Aorta (tissue), 5 donors: ENCODE measurements around the gene KLF16. TPM values are rescaled to one million over a fixed set of nuclear protein-coding genes. Genes with fewer than 3 reads are reported as not detected.

Source experiments
- ATAC-seq: fragments of 200-7000 bp; cut with Tn5 transposase; one replicate; pipeline ENCODE4 v1.9.1; 2022; ENCODE audit warnings: moderate library complexity; ENCODE audit not compliant: low FRiP score
- DNase-seq, 2 donors: peaks; one replicate each; pipeline ENCODE4 v3.0.0-alpha.2; 2020
- H3K27ac ChIP-seq, 2 donors: one replicate each; pipeline ENCODE4 v1.5.1; 2013; ENCODE audit warnings: low read length in 2 of 2, mild to moderate bottlenecking in 2 of 2, moderate library complexity in 2 of 2, control low read depth in 1 of 2, inconsistent platforms in 1 of 2, low read depth in 1 of 2
- H3K27me3 ChIP-seq, 2 donors: one replicate each; pipeline ENCODE4 v1.6.1; 2013; ENCODE audit warnings: control low read depth in 1 of 2, low read length in 1 of 2, mild to moderate bottlenecking in 1 of 2, moderate library complexity in 1 of 2; ENCODE audit not compliant: insufficient read depth in 2 of 2, control insufficient read depth in 1 of 2
- H3K36me3 ChIP-seq, 2 donors: one replicate each; pipeline ENCODE4 v1.6.1; 2013; ENCODE audit warnings: control low read depth in 1 of 2, low read length in 1 of 2, mild to moderate bottlenecking in 1 of 2; ENCODE audit not compliant: insufficient read depth in 2 of 2, control insufficient read depth in 1 of 2
- H3K4me1 ChIP-seq, 2 donors: one replicate each; pipeline ENCODE4 v1.6.1; 2013; ENCODE audit warnings: low read length in 2 of 2, control low read depth in 1 of 2, mild to moderate bottlenecking in 1 of 2, moderate library complexity in 1 of 2; ENCODE audit not compliant: insufficient read depth in 2 of 2, control insufficient read depth in 1 of 2
- H3K4me3 ChIP-seq, 2 donors: one replicate each; pipeline ENCODE4 v1.5.1; 2013; ENCODE audit warnings: low read length in 2 of 2, control low read depth in 1 of 2, mild to moderate bottlenecking in 1 of 2
- H3K9me3 ChIP-seq: one replicate; pipeline ENCODE4 v1.6.1; 2013; ENCODE audit warnings: mild to moderate bottlenecking, low read length; ENCODE audit not compliant: control insufficient read depth
- WGBS, 2 donors: extraction: QIAGEN DNeasy Blood & Tissue Kit; methylation state at CpG; one replicate each; pipeline ENCODE4 v1.1.7; 2013; 5-methylcytosine and 5-hydroxymethylcytosine counted together
- intact Hi-C, 2 donors: fragments of 100-400 bp; cut with DNase I; formaldehyde crosslinking; loops; one replicate each; pipeline versions ENCODE4 v1.14.2 to v1.15.0; 2022
- polyA plus RNA-seq, 2 donors: library from polyadenylated mRNA; stranded (reverse); fragments of 200-250 nt; gene quantifications; one replicate each; pipeline ENCODE4 v1.2.3, GENCODE V29; 2013
- total RNA-seq, 2 donors: library from RNA; stranded (reverse); fragmentation: NEBNext Ultra II Directional; extraction: Animal tissue kit (Norgen Biotek cat#: 25700); gene quantifications; one replicate each; pipeline ENCODE4 v1.2.1, GENCODE V29; 2021
- donor health status: healthy with polysubstance abuse.
- donor health status: Bipolar disorder and iron deficiency.
- donor health status: DM: no; HTN: no; CAD: no.
- donor health status: DM: no; HTN: no; CAD: no.
- donor health status: DM: yes; HTN: yes; CAD: no.

Gene KLF16
- total and polyA plus RNA-seq, 4 donors = 5.1 to 18.3 (median 12.0) TPM

DNA sequence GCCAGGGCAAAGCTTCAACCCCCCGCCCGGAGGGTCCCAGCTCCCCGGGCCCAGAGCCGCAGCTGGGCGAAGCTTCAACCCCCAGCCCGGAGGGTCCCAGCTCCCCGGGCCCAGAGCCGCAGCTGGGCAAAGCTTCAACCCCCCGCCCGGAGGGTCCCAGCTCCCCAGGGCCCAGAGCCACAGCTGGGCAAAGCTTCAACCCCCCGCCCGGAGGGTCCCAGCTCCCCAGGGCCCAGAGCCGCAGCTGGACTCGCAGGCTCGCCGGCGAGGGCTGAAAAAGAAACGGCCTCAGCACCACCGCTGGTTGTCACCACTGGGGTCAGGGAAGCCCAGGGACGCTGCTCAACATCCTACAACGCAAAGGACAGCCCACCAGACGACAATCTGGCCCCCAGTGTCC is 20.3 kb downstream of the KLF16 start:
- intact Hi-C loops = no loop called here
- Histone ChIP-seq H3K4me1 (peaks cover 0 to 3% of the 10 kb centered on the region in 2 donors), H3K27me3 (no peaks in the 10 kb centered on the region), H3K9me3 (no peaks in the 10 kb centered on the region), H3K27ac (no peak overlapping the region), H3K36me3 (no peaks in the 10 kb centered on the region), H3K4me3 (no peak overlapping the region)
- no peak for ATAC-seq
- WGBS, 2 donors = 82 to 87% methylated on average over 22 of the region's 22 CpGs
- no peak for DNase-seq

- Histone ChIP-seq H3K27me3 (no peaks in the 10 kb centered on the region), H3K27ac (no peak overlapping the region), H3K4me1 (no peaks in the 10 kb centered on the region), H3K36me3 (no peaks in the 10 kb centered on the region), H3K9me3 (no peaks in the 10 kb centered on the region), H3K4me3 (no peak overlapping the region)
- ATAC-seq (no peak), DNase-seq (no peak)
- intact Hi-C loops = no loop called here
- WGBS, 2 donors = 83 to 84% methylated on average over 35 of the region's 35 CpGs
Measured at GRCh38 chr19:1841209-1841924, 22.0 kb downstream of the KLF16 start.

DNA sequence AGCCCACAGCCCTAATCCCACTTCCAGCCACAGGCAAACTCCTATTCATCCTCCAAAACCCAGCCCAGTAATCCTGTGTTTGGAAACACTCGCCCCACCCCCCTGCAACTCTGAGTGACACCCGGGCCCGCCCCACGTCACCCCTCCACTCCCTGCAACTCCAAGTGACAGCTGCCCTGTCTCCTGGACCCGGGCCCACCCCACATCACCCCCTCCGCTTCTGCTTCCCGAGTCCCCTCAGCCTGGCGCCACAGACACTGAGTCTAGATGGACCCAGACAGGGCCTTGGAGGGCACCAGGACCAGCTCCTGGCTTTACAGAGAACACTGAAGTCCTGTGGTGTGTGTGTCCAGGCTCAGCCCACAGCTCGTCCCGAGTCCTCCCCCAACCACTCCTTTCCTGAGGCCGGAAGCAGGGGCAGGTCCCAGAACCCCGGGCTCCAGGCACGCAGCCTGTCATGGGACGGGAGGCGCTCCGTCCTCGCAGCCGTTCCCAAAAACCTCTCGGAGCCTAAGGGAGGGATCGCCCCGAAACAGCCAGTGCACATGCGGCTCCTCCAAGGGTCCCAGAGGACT is 22.8 kb downstream of the KLF16 start:
- no peaks in the 10 kb centered on the region for H3K4me1 ChIP-seq
- 80 to 86% methylated on average over 22 of the region's 22 CpGs for WGBS, 2 donors

GRCh38 chr19:1839658-1840540 is 23.5 kb downstream of the KLF16 start:
- 78 to 80% methylated on average over 25 of the region's 25 CpGs for WGBS, 2 donors

More for the DNA sequence above, 22.8 kb downstream of the KLF16 start:
- Histone ChIP-seq H3K36me3 (no peaks in the 10 kb centered on the region), H3K27me3 (no peaks in the 10 kb centered on the region), H3K9me3 (no peaks in the 10 kb centered on the region), H3K4me3 (no peak overlapping the region), H3K27ac (no peak overlapping the region)
- DNase-seq (no peak), ATAC-seq (no peak)
- intact Hi-C loops = no loop called here

DNA sequence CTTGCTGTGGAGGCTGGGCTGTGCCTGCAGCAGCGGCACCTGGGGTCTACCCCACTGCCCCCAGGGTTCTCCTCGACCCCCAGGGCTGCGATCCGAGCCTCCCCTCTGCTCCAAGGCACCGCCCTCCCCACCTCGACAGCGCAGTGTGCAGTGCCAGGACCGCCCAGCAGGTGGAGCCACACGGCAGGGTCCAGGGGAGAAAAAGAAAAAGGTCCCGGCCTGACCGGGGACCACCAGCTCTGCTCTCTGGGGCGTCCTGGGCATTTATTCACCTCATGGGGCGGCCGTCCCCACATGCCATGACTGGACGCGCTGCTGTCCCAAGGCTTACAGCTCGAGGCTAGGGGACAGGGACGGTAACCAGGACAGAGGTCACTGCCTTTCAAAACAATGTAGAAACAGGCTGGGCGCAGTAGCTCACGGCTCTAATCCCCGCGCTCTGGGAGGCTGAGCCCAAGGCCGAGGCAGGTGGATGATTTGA is 25.7 kb downstream of the KLF16 start:
- no peak for DNase-seq
- Histone ChIP-seq H3K4me1 (no peaks in the 10 kb centered on the region), H3K36me3 (no peaks in the 10 kb centered on the region), H3K9me3 (no peaks in the 10 kb centered on the region), H3K4me3 (no peak overlapping the region), H3K27ac (no peak overlapping the region), H3K27me3 (no peaks in the 10 kb centered on the region)
- intact Hi-C loops = no loop called here
- ATAC-seq = no peak
- 35 to 37% methylated on average over 23 of the region's 23 CpGs for WGBS, 2 donors

More at GRCh38 chr19:1839658-1840540, 23.5 kb downstream of the KLF16 start:
- H3K27ac ChIP-seq = no peak overlapping the region
- H3K4me3 ChIP-seq = no peak overlapping the region
- H3K27me3 ChIP-seq = no peaks in the 10 kb centered on the region
- no peaks in the 10 kb centered on the region for H3K36me3 ChIP-seq
- ATAC-seq = no peak
- no peaks in the 10 kb centered on the region for H3K9me3 ChIP-seq
- H3K4me1 ChIP-seq = no peaks in the 10 kb centered on the region
- intact Hi-C loops = no loop called here
- DNase-seq = no peak

DNA sequence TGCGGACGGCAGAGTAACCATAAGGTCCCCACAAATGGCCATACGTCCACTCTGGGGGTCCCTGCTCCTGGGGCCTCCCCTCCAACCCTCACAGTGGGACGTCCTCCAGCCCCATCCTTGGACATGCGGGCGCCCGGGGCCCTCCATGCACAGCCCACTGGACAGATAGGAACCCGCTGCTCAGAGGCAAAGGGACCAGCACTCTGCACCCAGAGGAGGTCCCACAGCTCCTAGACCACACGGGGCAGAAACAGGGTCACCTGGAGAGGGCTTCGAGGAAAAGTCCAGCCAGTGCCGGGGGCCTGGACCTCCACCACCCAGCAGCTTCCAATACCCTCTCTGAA is 26.2 kb downstream of the KLF16 start:
- Histone ChIP-seq H3K27me3 (no peaks in the 10 kb centered on the region), H3K36me3 (no peaks in the 10 kb centered on the region), H3K27ac (no peak overlapping the region), H3K9me3 (no peaks in the 10 kb centered on the region), H3K4me3 (no peak overlapping the region), H3K4me1 (no peaks in the 10 kb centered on the region)
- ATAC-seq (no peak), DNase-seq (no peak)
- WGBS, 2 donors = 76 to 82% methylated on average over 11 of the region's 11 CpGs
- intact Hi-C loops = no loop called here

DNA sequence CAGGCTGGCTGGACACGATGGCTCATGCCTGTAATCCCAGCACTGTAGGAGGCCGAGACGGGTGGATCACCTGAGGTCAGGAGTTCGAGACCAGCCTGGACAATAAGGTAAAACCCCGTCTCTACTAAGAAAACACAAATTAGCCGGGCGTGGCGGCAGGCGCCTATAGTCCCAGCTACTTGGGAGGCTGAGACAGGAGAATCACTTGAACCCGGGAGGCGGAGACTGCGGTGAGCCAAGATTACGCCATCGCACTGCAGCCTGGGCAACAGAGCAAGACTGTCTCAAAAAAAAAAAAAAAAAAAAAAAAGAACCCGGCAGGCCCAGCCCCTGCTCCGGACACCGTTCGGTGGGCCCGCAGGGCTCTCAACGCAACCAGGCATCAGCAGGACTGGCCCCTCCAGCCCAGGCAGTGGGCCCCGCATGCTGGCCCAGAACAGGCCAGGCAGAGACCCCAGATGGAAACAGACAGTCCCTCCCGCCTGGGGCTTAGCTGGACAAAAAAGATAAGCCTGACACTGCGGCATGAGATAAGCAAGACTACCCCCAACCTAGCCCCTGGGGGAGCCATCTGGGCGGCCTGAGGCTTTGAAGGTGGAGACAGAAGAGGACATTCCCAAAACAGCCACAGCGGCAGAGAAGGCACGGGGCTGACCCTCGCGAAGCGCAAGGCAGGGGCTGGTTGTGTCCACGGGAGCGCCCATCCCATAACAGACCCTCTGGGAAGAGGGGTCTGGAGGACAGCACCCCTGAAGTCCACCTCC is 26.7 kb downstream of the KLF16 start:
- no peak overlapping the region for H3K27ac ChIP-seq
- no peaks in the 10 kb centered on the region for H3K9me3 ChIP-seq
- no peak for ATAC-seq
- no peaks in the 10 kb centered on the region for H3K36me3 ChIP-seq
- no peak overlapping the region for H3K4me3 ChIP-seq
- no peak for DNase-seq
- WGBS, 2 donors = 89 to 92% methylated on average over 30 to 31 of the region's 31 CpGs
- H3K27me3 ChIP-seq = no peaks in the 10 kb centered on the region
- intact Hi-C loops = no loop called here
- no peaks in the 10 kb centered on the region for H3K4me1 ChIP-seq

GRCh38 chr19:1833540-1833939 is 29.8 kb downstream of the KLF16 start:
- 74 to 80% methylated on average over 12 to 15 of the region's 15 CpGs for WGBS, 2 donors
- DNase-seq (no peak), ATAC-seq (no peak)
- no peak overlapping the region for H3K4me3 ChIP-seq
- no peaks in the 10 kb centered on the region for H3K27me3 ChIP-seq
- no peaks in the 10 kb centered on the region for H3K4me1 ChIP-seq
- H3K9me3 ChIP-seq = no peaks in the 10 kb centered on the region
- H3K27ac ChIP-seq = no peak overlapping the region
- intact Hi-C loops = no loop called here
- H3K36me3 ChIP-seq = no peaks in the 10 kb centered on the region
